B cell (primary cell): Measurements from ENCODE around the gene CFAP47. TPM values are rescaled to one million over a fixed set of nuclear protein-coding genes. Genes with fewer than 3 reads are reported as not detected.

ENCODE experiments used
- ATAC-seq: fragments of 200-7000 bp; cut with Tn5 transposase; one replicate; pipeline ENCODE4 v1.10.0; 2021; ENCODE audit warnings: low read depth, mild to moderate bottlenecking, moderate number of reproducible peaks, moderate library complexity
- CTCF ChIA-PET: fragments of 350-600 bp; sonication (Branson Sonifier 250); formaldehyde crosslinking; loops from one replicate; lab custom pipeline; 2021; ENCODE audit warnings: antibody characterized with exemption, inconsistent platforms; lab: Charles Lee
- POLR2A ChIA-PET: fragments of 350-600 bp; sonication (Branson Sonifier 250); formaldehyde crosslinking; loops from one replicate; lab custom pipeline; 2021; ENCODE audit warnings: antibody characterized with exemption; lab: Charles Lee
- DNase-seq: peaks from one replicate; pipeline ENCODE4 v3.0.0; 2013
- H2AFZ ChIP-seq: 2 replicates; pipeline ENCODE4 v1.6.1; 2012; ENCODE audit warnings: mild to moderate bottlenecking, low read depth, low read length; ENCODE audit not compliant: insufficient read depth, poor library complexity, severe bottlenecking
- H3K27ac ChIP-seq, 2 donors: 1 replicate in 1 of 2; 2 replicates in 1 of 2; pipeline ENCODE4 v1.5.1; 2012 to 2013; ENCODE audit warnings: low read length in 2 of 2, mild to moderate bottlenecking in 2 of 2, moderate library complexity in 1 of 2
- H3K27me3 ChIP-seq, 4 experiments: fragments of 200-600 bp in 1 of 4; sonication (generic) in 1 of 4; replicated peaks in 1 of 4; 1 replicate in 2 of 4; 2 replicates in 2 of 4; pipeline versions ENCODE4 v1.6.1 to v1.7.0; 2013 to 2016; ENCODE audit warnings: low read length in 3 of 4, mild to moderate bottlenecking in 2 of 4, mixed read lengths in 1 of 4, moderate library complexity in 1 of 4; ENCODE audit not compliant: insufficient read depth in 4 of 4, control insufficient read depth in 3 of 4; ENCODE audit errors: control extremely low read depth in 1 of 4
- H3K36me3 ChIP-seq, 2 experiments: replicated peaks in 1 of 2; 1 replicate in 1 of 2; 2 replicates in 1 of 2; pipeline versions ENCODE4 v1.6.1 to v1.7.1; 2013; ENCODE audit warnings: low read length in 1 of 2; ENCODE audit not compliant: insufficient read depth in 2 of 2, control insufficient read depth in 1 of 2; ENCODE audit errors: control extremely low read depth in 1 of 2, extremely low read depth in 1 of 2
- H3K4me1 ChIP-seq, 2 donors: fragments of 200-600 bp in 1 of 2; sonication (generic) in 1 of 2; 1 replicate in 1 of 2; 2 replicates in 1 of 2; pipeline versions ENCODE4 v1.5.1 to v1.6.1; 2013 to 2017; ENCODE audit warnings: low read length in 2 of 2; ENCODE audit not compliant: control insufficient read depth in 2 of 2, insufficient read depth in 2 of 2
- H3K4me2 ChIP-seq: replicated peaks from 2 replicates; pipeline ENCODE3; 2012; ENCODE audit warnings: mild to moderate bottlenecking, low read depth, low read length; ENCODE audit not compliant: poor library complexity, severe bottlenecking
- H3K4me3 ChIP-seq, 5 experiments: fragments of 200-600 bp in 1 of 5; sonication (generic) in 1 of 5; 1 replicate in 3 of 5; 2 replicates in 2 of 5; pipeline versions ENCODE4 v1.5.1 to v1.7.0; 2011 to 2016; ENCODE audit warnings: low read length in 4 of 5, mild to moderate bottlenecking in 4 of 5, low read depth in 2 of 5, control low read depth in 1 of 5, moderate library complexity in 1 of 5; ENCODE audit not compliant: insufficient read depth in 1 of 5; ENCODE audit errors: control extremely low read depth in 1 of 5, extremely low read depth in 1 of 5
- H3K79me2 ChIP-seq: fragments of 200-600 bp; sonication (generic); one replicate; pipeline ENCODE4 v1.6.0; 2016; ENCODE audit warnings: low read length; ENCODE audit not compliant: control insufficient read depth, insufficient read depth
- H3K9ac ChIP-seq: fragments of 200-600 bp; sonication (generic); 2 replicates; pipeline ENCODE4 v1.6.1; 2017; ENCODE audit warnings: mild to moderate bottlenecking, low read length, moderate library complexity
- H3K9me3 ChIP-seq, 3 donors: one replicate each; pipeline versions ENCODE4 v1.6.1 to v1.7.1; 2013; ENCODE audit warnings: low read length in 2 of 3; ENCODE audit not compliant: control insufficient read depth in 2 of 3, insufficient read depth in 1 of 3; ENCODE audit errors: control extremely low read depth in 1 of 3
- H4K20me1 ChIP-seq: 2 replicates; pipeline ENCODE4 v1.6.0; 2012; ENCODE audit warnings: mild to moderate bottlenecking, low read length; ENCODE audit not compliant: insufficient read depth, control insufficient read depth, poor library complexity, severe bottlenecking
- H3K27ac Mint-ChIP-seq: one replicate; pipeline ENCODE4 v1.8.0; 2021; ENCODE audit warnings: mixed read lengths
- H3K27me3 Mint-ChIP-seq: one replicate; pipeline ENCODE4 v1.8.0; 2021; ENCODE audit warnings: mixed read lengths
- H3K4me1 Mint-ChIP-seq: one replicate; pipeline ENCODE4 v1.8.0; 2021; ENCODE audit warnings: mixed read lengths
- H3K4me3 Mint-ChIP-seq: one replicate; pipeline ENCODE4 v1.8.0; 2021; ENCODE audit warnings: mixed read lengths
- H3K9me3 Mint-ChIP-seq: one replicate; pipeline ENCODE4 v1.8.0; 2022; ENCODE audit warnings: mixed read lengths; ENCODE audit not compliant: insufficient read depth
- CTCF ChIP-seq: fragments of 200-600 bp; IDR thresholded peaks from one replicate; pipeline ENCODE4 v1.8.0; 2022; ENCODE audit warnings: antibody characterized with exemption, mild to moderate bottlenecking
- EZH2 ChIP-seq: IDR thresholded peaks from 2 replicates; pipeline ENCODE4 v1.6.1; 2012; ENCODE audit warnings: borderline replicate concordance, low read depth, mild to moderate bottlenecking, moderate library complexity, low read length; ENCODE audit not compliant: insufficient read depth, poor library complexity, severe bottlenecking
- WGBS: methylation state at CpG from one replicate; pipeline ENCODE4 v1.1.5; 2013; ENCODE audit warnings: missing lambda C conversion rate; ENCODE audit not compliant: insufficient coverage; 5-methylcytosine and 5-hydroxymethylcytosine counted together
- intact Hi-C: fragments of 100-400 bp; cut with micrococcal nuclease; formaldehyde crosslinking; loops from one replicate; pipeline ENCODE4 v1.10.0; 2022
- polyA plus RNA-seq: library from polyadenylated mRNA; depleted of rRNA; stranded (reverse); fragments of >200 nt; gene quantifications from 2 replicates; pipeline ENCODE4 v1.2.3, GENCODE V29; 2012
- total RNA-seq, 2 donors: library from RNA; stranded (reverse); fragments of 120-200 nt in 1 of 2; gene quantifications; 1 replicate in 1 of 2; 2 replicates in 1 of 2; pipeline versions ENCODE4 v1.2.3 to v1.2.4, GENCODE V29; 2013 to 2022

CFAP47 gene
- total and polyA plus RNA-seq, 2 donors (not counting 1 experiment from before 2014, with no cell fraction given) = not detected

GRCh38 chrX:36241397-36241796 is 321.9 kb downstream of the CFAP47 start:
- ATAC-seq = no peak
- no peak overlapping the region for H3K27ac Mint-ChIP-seq
- H3K36me3 ChIP-seq = no peaks in the 10 kb centered on the region
- H3K4me1 ChIP-seq = no peaks in the 10 kb centered on the region
- no peaks in the 10 kb centered on the region for H3K27me3 Mint-ChIP-seq
- no peaks in the 10 kb centered on the region for H3K4me1 Mint-ChIP-seq
- H3K79me2 ChIP-seq = no peaks in the 10 kb centered on the region
- H3K4me2 ChIP-seq = no peak overlapping the region
- H2AFZ ChIP-seq = no peak overlapping the region
- no peak overlapping the region for H3K9ac ChIP-seq
- H3K27me3 ChIP-seq = no peaks in the 10 kb centered on the region
- intact Hi-C loops = no loop called here
- no peaks in the 10 kb centered on the region for H4K20me1 ChIP-seq
- TF ChIP-seq EZH2 (no peak), CTCF (no peak)
- ChIA-PET CTCF (no interaction called here), POLR2A (no interaction called here)
- no peak for DNase-seq
- no peaks in the 10 kb centered on the region for H3K9me3 Mint-ChIP-seq
- no peak overlapping the region for H3K4me3 ChIP-seq
- no peak overlapping the region for H3K27ac ChIP-seq
- no peak overlapping the region for H3K4me3 Mint-ChIP-seq
- whole genome bisulfite sequencing = no CpG with 5 or more reads among the region's 1 CpG
- H3K9me3 ChIP-seq = no peaks in the 10 kb centered on the region

GRCh38 chrX:36266155-36266554 is 346.6 kb downstream of the CFAP47 start:
- Histone ChIP-seq H3K4me2 (no peak overlapping the region), H2AFZ (no peak overlapping the region), H3K27me3 (no peaks in the 10 kb centered on the region), H4K20me1 (no peaks in the 10 kb centered on the region), H3K4me3 (no peak overlapping the region), H3K36me3 (no peaks in the 10 kb centered on the region), H3K9me3 (peaks cover 0 to 6% (median 0%) of the 10 kb centered on the region in 3 donors), H3K27ac (no peak overlapping the region), H3K79me2 (no peaks in the 10 kb centered on the region), H3K9ac (no peak overlapping the region), H3K4me1 (no peaks in the 10 kb centered on the region)
- ChIA-PET POLR2A (no interaction called here), CTCF (no interaction called here)
- H3K27me3 Mint-ChIP-seq = no peaks in the 10 kb centered on the region
- no peak overlapping the region for H3K27ac Mint-ChIP-seq
- 100% methylated on average over 5 of the region's 5 CpGs for WGBS
- H3K9me3 Mint-ChIP-seq = no peaks in the 10 kb centered on the region
- intact Hi-C loops = no loop called here
- H3K4me1 Mint-ChIP-seq = no peaks in the 10 kb centered on the region
- no peak overlapping the region for H3K4me3 Mint-ChIP-seq
- TF ChIP-seq EZH2 (no peak), CTCF (no peak)
- ATAC-seq (no peak), DNase-seq (no peak)
